DMS153 treated with DMSO at 0.1 percent for 48 hours (cell line): ENCODE results near the gene HDAC9.
A peak's percentile ranks its signal among the peaks of the same experiment; 100 is the strongest.

Experiments
- DNase-seq: peaks from one replicate; lab custom pipeline; 2025; ENCODE audit not compliant: unreplicated experiment; lab: John Stamatoyannopoulos, UW

Gene HDAC9

DNA sequence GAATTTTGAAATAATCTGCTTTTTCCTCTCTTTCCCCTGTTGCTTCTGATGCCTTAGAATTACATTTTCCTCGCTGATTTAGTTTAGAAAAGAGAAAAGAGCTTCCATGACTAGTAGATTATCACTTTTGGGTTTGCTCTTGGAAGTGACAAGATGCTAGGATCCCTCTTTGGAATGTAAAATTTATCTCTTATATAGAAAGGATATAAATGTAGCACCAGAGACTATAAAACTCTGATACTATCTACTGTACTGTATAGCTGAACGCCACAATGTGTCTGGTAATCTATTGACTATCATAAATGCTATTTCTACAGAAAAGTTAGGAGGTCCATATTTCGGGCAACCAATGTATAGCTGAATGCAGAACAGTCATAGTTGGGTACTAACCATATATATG lies 1.1 kb upstream of the HDAC9 start:
- no peak for DNase-seq

DNA sequence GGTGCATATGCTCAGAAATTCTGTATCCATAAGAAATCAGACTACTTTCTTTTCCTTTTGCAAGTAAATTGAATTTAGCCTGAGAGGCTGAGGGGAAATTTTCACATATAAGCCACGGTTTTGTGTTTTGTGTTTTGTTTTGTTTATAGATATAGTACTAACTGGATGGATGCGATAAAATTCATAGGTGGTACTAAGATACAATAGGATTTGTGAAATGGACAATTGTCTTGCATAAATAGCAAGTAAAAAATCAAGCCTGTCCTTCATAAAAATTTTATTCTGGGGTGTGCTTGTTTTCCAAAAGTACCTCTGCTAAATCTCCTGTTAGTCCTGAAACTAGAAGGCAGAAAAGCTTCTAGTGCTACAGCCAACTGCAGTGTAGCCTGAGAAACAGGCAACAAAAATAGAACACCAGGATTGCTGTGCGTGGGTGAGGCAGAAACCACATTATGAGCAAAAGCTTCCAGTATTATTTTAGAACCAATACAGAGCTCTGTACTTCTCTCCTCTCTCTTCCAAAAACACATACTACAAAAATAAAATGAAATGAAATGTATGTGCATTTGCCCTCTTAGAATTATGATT lies 634 bp upstream of the HDAC9 start:
- peak; percentile 53 for DNase-seq

DNA sequence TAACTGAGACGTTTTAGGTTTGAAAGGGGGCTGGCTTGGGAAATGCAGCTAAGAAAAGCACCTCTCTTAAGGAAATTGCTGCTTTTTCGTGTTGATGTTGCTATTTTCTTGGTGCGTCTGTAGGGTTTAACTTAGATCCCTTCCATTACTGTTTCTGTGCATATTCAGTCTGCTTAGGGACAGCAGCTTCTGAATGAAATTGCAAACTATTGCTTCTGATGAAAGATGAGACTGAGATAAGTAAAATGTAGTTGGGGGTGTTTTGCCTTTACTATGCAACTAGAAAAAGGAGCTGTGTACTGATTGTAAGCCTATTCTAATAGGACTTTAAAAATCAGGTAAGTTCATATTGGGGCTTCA lies 772 bp downstream of the HDAC9 start:
- DNase-seq = peak; percentile 61

DNA sequence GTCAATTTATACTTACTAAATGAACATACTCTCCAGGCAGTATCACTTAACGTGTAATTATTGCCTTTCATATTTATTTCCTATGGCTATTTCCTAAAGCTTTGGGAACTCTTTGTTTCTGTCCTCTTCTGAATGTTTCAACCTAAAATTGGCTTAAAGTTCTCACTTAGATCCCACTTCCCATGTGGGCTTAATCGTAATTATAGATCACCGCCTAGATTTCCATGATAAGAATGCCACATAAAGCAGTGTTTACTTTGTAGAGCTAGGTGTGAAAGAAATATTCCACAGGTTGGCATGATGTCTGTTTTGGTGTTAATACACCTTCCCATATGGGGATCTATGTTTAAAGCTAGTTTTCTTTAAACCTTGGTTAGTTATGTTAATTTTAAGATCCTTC lies 1.5 kb downstream of the HDAC9 start:
- DNase-seq = peak; percentile 40

DNA sequence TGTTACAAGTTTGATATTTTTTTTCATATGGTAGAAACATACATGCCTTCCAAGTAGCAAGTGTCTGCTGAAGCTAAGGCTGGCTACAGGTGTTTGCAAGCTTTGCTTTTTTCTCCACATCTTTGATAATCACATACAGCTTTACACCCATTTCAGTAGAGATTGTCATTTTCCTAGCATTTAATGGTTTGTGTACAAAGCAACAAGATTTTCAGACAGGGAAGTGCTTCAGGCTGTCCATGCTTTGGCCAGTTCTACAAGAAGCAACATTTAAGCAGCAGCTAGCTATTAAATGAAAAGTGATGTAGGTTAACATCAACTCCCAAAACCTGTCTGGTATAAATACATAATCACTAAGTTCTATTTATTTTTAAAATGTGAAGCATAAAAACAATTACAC lies 2.3 kb downstream of the HDAC9 start:
- DNase-seq = no peak

DNA sequence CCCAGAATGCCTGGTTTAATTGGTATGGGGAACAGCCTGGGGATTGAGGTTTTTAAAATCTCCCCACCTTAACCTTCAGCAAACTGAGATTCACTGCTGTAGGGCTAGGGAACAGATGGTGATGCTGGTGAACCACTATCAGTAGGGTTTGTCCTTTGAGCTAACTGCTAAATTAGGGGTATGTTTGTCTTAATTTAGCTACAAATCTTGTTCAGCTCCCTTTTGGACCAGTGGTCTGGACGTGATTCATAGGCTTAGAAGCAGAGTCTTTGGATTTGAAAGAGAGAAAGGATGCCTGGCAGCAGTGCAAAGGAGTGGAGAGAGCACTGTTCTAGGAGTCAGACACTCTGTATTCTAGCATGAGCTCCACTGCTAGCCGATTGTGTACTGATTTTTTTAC lies 2.8 kb downstream of the HDAC9 start:
- DNase-seq = no peak

DNA sequence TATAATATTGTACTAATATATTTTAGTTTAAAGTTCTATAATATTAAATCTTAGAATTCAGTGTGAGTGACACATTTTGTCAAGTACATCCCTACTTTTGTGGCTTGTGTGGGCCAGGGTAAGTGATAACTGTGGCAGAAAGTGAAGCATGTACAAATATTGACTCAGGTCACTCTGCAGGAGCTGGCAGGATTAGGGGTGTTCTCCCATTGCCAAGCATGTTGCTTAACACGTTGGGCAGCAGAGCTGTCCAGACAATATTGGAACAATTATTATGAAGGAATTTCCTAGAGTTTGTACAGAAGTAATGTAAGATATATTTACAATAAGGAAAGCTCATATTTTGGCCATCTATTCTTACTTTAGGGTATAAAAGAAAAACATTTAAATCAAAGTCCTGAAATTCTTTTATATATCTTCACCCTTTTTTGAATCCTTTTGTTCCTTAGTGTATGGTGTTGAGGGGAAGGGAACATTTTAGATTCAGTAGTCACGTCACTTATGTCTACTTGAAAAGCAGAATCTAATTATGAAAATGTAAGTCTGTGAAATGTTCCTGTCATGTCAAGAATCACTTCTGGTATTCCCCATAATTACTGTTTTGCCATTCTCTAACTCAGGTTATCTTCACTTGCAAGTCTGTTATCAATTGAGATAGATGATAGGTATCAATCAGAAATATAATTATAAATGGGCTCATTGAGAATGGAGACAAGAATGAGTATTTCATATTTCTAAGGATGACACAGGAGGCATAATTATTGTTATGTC lies 4.0 kb downstream of the HDAC9 start:
- no peak for DNase-seq

DNA sequence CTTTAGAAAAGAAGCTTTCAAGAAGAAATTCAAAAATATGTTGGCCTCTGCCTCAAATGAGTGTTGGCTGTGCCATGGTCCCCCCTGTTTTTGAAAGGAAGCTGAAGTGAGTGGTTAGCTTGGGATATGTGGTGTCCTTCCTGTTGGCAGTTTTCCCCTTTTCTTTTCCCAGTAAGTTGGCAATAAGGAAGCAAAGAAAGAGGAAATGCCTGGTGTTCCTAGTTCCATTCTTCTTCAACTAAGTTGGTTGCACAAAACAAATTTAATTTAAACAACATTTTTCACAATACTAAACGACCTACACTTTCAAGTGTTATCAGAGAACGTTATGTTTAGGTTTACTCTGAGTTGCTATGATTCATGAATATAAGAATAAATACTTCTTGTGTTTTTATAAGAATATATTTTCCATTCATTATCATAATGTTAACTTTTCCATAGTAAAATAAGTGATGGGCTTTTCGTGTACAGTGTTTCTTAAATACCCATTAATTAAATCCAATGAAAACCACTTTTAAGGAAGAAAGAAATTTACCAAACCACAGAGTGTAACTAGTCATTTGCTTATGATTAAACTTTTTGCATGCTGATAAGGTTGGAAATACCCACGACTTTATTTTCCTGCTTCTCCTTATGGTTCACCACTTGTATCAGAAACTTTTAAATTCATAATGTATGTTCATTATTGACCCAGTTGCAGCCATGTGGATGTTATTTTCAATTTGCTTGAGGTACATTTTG lies 7.7 kb downstream of the HDAC9 start:
- DNase-seq = no peak

DNA sequence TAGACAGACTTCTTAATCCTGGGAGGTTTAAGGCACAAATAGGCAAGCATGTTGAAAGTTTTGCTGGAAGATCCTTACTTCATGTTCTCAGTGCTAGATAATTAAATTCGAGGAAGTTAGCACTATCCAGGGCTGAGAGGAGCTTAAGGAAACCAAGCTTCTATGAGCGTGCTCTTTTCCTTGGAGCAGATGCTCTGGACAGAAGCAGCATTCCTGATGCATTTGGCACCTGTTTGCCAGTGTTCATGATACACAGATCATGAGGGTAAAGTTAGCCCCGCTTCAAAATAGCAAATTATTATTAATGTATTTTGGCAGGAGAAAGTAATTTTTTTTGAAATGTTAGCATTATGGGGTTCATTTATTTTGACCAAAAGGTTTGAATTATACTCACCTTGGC lies 9.4 kb downstream of the HDAC9 start:
- no peak for DNase-seq

DNA sequence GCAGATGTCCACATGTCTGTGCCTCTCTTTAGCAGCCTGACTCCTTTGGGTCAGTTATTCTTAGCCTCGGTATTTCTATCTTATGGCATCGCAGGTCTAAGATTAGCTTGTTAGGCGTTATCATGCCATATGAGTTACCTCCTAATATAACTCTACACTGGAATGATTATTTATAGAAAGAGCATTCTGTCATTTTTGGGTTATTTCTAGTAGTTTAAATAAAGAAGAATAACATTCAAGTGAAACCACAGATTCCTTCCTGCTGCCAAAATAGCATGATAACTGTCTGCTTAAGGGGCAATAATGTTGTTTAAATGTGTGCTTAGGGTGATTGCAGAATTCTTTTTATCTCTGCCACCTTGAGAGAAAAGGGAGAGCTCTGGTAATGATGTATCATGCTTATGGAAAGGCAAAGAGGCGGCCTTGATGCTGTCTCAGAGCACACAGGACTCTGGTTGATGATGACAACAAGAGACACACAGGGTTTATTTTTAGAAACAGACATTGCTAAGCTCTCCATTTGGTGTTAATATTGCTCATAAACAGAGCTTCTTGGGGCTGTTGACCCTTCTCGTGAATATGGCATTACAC lies 10.4 kb downstream of the HDAC9 start:
- no peak for DNase-seq

DNA sequence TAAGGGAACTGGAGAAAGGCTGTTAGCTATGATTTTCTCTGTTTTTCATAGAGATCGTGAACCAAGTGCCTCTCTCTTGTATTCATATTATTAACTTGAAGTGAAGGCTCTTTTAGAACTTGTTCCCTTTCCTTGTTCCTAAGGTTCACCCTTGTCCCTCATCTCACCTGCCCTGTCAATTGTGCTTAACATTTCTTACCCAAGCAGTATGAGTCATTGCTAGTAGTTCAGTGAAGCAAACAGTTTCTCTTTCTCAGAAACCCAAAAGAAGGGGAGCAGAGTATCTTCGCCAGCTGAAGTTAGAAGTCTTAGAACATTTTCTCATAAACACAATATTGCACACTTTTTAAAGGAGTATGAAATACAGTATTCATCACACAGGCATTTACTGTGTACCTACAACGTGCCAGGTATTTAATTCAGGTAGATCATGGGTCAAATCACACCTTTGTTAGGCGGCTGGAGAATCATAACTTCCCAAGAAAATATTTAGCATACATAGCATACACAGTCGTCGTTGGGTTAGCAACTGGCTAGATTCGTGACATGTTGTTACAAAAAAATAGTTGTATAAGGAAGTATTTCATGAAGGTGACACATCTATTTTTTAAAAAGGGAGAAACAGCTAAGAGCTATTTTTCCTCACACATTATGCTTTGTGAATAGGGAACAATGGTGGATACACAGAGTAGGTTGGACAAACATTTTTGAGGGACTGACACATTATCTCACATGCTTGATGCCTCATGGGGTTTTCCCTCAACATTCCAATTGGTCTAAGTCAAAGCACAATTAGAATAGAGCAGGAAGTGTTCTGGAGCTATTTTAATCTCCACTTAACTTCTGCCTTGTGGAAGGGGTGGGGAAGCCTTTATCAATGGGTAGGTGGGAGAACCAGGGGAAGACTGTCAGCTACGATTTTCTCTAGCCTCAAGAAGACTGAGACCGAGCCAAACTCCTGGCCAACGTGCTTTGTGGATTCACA lies 13.2 kb downstream of the HDAC9 start:
- DNase-seq = peak; percentile 56

DNA sequence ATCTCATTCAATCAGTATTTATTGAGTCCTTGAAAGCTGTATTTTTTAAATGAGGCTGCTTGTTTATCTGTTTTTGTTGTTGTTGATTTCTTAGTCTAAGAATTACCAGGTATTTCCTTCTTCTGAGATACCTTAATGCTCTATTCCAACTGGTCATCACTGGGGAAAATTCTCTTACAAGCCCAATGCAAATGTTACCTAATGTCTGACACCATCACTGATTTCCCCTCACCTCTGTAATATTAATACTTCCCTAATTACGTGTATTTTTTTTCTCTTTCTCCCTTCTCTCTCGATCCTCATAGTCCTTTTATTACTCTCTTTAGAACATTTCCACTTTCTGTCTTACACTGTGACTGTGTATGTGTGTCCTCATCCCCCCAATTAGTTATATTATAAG lies 13.9 kb downstream of the HDAC9 start:
- no peak for DNase-seq

DNA sequence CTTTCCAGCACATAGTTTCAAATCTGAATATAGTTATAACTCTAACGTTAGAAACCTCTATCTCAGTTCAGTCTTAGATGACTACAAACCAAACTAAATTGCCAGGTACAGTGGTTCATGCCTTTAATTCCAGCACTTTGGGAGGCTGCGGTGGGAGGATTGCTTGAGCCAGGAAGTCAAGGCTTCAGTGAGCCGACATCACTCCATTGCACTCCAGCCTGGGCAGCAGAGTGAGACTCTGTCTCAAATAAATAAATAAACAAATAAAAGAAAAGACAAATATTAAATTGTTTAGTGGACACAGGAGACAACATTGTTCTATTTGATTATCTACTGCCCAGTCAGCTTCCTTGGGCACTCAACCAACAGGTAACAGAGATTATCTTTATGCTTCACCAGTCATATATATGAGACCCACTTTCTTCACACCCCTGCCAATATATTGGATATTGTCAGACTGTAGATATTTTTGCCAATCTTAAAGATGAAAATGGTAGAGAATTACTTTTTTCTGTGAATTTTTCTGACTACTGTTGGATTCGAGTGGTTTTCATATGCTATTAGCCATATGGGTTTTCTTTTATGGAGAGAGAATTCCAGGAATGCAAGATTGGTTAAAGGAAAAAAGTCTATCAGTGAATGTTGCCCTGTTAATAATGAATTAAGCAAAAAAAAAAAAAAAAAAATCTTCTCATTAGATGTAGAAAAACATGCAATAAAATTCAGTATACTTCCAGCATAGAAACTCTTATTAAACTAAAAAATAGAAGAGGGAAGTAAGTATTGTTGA lies 16.0 kb downstream of the HDAC9 start:
- DNase-seq = no peak

DNA sequence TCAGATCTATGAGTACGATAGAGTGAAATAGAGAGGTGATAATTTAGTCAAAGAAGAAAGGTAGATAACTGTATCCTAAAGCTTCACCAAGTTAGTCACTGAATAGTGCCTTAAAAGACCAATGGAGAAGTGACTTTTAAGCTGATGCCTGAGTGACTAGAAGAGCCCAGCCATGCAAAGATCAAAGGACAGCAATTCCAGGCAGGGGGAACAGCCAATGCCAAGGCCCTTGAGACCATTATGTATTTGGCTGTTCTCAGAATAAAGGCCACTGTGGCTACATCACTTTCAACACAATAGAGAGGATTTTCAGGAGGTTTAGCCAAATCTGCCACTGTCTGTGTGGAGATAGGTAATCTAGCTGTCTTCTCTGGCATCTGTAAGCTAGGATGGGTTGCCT lies 17.8 kb downstream of the HDAC9 start:
- DNase-seq = no peak

DNA sequence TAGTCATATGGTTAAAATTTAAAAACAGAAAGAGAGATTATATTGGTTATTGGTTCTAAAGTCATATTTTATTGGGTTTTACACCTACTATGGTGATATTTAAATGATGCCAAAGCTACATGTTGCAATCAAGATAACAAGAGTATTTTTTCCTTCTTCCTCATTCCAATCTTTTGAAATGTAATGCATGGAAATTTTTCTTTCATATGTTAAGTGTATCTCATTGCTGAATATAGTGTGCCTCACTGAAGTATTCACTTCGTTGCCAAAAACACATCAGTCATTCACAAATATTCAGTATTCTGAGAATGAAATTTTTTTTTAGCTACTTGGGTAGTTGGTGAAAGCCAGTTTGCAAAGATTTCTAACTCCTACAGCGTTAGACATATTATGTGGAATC lies 19.5 kb downstream of the HDAC9 start:
- DNase-seq = no peak

DNA sequence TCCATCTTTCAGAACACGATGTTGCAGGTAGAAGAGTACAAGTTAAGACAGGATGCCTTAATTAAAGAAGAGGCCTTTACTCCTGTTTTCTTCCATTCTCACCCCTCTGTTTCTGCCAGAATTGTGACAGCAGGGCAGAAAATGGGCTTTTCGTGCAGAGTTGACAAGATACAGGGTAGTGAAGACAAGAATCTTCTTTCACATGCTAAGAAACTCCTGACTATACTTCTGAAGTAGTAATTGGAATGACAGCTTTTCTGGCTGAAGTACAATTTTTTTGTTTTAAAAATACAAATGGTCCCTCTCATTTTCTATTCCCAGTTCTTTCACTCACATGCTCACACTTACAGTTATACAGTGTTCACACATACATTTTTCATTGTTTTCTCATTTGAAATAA lies 22.1 kb downstream of the HDAC9 start:
- DNase-seq = no peak

DNA sequence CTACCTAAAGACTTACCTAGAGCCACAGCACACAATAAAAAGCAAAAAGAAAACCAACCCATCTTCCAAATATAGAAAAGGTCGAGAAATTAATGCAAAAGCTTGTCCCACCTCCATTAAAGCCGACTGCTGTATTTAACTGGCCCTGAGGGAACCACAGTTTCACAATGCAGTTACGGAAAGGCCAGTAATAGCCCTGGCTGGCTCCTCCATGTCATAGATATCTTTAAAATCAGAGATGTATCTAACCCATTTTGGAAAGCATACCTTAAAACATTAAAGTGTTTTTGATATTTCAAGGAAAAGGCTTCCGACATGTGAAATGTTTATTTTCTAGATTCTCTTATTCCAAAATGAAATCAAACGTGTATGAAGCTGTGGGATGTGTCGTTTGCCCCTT lies 23.0 kb downstream of the HDAC9 start:
- no peak for DNase-seq

DNA sequence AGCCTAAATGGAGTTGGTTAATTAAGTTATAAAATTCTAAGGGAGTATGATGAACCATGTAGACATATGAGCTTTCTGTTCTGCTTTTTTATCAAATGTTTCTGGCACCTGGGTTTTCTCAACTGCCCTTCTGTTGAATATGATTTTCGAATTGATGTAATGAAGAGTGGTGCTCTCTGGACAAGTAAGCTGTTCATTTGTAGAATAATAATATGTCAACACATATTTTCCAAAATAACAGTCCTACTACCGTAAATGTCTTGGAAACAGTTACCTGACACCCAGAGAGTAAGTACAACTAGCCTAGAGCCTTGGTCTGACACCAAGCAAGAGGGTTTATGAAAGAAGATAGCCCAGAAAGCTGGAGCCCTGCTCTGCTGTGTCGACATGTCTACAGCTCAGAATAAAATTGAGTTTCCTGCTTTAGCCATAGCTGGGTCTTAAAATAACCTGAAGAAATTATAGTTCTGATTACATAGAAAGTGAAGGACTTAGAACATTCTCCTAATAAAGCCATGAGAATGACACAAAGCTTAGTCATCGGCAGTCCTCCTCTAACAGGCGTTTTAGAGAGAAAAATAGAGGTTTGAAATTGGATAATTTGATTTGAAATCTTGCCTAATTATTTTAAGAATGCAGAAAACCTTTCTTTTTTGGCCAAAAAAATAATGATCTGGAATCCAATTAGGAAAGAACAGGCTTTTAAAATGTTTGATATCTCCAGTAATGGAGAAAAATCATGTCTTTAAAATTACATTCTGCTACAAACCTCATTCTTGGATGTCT lies 25.1 kb downstream of the HDAC9 start:
- no peak for DNase-seq

DNA sequence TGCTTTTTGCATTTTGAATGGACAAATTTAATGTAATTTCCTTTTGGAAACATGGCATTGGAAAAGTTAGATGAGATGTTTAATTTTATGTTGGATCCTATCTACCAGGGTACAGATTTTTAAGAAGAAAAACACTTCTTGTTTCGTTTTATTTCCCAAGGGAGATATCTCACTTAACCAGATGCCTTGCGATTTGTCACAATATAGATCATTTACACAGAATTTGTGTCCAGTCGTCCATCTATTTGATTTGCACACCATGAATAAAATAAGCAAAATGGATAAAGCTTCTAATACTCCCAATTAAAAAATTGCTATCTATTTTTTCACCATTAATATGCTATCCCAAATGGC lies 25.7 kb downstream of the HDAC9 start:
- DNase-seq = no peak
